GM21576 (cell line): ENCODE data around the gene AVEN.

Experiments used
- ATAC-seq: cut with Tn5 transposase; IDR thresholded peaks from one replicate; pipeline ENCODE4 v1.9.1; 2021; ENCODE audit warnings: mild to moderate bottlenecking, moderate library complexity; ENCODE audit not compliant: unreplicated experiment

Gene AVEN

DNA sequence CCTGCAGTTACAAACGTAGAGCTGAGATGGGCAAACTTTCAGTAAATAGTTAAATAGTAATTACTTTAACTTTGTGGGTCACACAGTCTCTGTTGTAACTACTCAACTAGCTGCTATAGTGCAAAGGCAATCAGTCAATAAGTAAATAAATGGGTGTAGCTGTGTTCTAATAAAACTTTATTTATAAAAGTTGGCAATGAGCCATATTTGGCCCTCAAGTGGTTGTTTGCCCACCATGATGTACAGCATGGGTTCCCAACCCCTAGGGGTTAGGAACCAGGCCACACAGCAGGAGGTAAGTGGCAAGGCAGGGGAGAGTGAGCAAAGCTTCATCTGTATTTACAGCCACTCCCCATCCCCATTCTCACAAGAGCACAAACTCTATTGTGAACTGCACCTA, 115.6 kb downstream of the AVEN start:
- ATAC-seq: no peak

DNA sequence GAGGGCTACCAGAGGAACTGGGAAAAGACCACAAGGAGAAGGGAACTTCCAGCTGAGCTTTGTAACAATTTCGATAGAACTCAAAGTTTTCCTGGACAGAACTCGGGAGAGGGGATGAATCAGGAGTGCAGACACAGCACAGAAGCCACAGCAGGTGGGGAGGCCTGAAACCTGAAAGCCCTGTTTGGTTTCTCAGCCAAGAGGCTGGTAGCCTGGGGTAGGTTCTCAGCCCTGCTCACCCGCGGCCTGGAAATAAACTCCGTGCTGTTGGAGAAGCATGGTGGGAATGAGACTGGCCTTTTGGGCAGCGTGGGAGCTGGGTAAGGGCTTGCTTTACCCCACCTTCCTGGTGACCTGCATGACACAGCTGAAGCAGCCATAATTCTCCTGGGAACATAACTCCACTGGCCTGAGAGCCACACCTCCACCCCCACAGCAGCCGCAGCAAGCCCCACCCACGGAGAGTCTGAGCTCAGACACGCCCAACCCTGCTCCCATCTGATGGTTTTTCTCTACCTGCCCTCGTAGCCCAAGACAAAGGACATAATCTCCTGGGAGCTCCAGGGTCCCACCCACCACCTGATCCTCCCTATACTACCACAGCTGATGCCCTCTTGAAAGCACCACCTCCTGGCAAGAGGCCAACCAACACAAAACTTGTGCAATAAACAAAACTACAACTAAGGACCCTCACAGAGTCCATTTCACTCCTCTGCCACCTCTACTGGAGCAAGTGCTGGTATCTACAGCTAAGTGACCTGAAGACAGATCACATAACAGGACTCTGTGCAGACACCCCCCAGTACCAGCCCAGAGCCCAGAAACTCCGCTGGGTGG, 123.2 kb downstream of the AVEN start:
- ATAC-seq: no peak

DNA sequence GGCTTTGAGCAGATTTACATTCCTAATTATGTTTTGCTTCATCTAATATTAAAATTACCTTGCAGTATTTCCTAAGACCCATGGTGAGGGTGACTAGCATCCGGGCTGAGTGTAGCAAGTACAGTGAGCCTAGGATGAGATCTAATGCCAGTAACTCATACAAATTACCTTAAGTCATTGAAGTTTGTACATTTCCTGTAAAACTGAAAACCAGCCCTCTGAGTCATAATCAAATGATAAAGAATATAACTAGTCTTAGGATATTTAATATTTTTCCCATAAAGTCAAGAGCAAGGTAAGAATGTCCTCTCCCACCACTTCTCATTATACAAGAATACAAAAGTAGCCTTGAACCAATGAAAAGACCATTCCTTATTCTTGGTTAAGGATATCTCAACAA, 125.5 kb downstream of the AVEN start:
- no peak for ATAC-seq

DNA sequence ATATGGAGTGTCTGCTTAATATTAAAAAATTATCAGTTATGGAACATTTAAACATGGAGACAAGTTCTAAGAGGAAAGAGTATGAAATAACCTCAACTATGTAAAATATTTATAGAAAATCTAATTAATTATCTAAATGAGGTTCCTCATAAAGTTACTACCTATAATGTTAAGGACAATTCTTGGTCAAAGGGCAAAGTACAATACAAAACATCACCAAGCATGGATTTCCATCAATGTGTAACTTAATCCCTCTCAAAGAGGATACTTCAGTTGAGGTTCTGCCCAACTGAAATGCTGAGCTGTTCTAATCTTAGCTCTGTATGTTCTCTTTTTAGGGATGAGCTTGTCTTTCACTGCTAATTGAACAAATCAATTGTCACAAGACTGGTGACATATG, 126.7 kb downstream of the AVEN start:
- ATAC-seq: no peak

DNA sequence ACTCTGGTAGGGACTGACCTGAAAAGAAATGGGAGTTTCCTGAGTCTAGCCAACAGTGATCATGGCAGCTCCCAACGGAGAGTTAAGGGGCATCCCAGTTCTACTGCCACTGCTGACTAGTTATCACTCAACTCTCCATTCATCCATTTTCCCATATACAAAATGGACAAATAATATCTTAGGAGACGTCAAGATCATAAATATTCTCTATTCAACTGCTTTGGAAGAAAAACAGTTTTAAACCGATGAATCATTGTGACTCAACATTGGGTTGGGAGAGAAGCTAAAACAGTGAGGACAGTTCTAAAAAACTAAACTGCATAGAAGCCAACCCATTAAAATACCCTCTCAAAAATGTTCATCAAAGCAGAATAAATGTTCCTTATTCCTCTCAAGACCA, 128.3 kb downstream of the AVEN start:
- ATAC-seq: no peak

DNA sequence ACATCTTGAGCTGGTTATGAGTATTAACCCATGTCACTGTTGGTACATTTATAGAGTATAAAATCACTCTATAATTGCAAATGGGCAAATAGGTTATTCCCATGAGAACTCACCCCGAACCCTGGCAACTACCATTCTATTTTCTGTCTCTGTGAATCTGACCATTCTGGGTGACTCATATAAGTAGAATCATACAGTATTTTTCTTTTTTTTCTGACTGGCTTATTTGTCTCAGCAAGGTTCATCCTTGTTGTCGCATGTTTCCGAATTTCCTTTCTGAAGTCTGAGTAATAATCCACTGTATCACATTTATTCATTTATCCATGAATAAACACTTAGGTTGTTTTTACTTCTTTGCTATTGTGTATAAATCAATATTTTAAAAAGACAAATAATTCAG, 130.6 kb downstream of the AVEN start:
- no peak for ATAC-seq

DNA sequence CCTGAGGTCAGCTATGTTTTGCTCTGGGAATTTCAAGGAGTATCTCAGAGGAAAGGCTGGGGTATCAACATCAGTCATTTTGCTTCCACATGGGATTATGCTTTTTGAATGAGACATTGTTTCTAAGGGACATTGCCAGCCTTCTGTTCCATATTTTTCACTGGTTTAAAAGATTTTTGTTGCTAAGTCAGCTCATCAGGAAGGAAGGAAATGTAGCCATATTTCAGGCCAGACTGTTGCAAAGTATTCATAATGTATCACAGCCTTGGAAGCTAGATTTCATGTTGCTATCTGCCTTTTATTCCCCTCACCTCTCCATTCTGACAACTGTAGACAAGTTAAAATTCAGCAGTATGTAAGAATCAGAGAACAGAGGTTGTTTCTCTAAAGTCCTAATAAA, 131.7 kb downstream of the AVEN start:
- ATAC-seq: no peak

DNA sequence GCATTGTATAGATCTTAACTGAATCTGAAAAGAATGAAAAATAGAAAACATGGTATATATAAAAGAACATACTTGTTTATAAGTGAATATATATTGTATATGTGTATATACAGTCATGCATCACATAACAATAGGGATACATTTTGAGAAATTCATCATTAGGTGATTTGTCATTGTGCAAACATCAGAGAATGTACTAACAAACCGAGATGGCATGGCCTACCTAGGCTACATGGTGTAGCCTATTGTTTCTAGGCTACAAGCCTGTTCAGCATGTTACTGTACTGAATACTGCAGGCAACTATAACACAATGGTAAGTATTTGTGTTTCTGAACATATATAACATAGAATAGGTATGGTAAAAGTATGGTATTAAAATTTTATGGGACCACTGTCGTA, 135.3 kb downstream of the AVEN start:
- no peak for ATAC-seq

DNA sequence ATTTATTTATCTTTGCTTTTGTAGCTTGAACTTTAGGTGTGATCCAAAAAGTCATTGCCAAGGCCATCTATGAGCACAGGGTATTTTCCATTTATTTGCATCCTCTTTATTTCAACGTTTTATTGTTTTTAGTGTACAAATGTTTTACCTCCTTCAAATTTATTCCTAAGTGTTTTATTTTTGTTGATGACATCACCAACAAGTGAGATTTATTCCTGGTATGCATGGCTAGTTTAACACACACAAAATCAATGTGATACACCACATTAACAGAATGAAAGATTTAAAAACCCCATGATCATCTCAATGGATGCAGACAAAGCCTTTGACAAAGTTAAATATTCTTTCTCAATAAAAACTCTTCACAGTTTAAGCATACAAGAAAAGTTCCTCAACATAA, 137.0 kb downstream of the AVEN start:
- ATAC-seq: no peak

DNA sequence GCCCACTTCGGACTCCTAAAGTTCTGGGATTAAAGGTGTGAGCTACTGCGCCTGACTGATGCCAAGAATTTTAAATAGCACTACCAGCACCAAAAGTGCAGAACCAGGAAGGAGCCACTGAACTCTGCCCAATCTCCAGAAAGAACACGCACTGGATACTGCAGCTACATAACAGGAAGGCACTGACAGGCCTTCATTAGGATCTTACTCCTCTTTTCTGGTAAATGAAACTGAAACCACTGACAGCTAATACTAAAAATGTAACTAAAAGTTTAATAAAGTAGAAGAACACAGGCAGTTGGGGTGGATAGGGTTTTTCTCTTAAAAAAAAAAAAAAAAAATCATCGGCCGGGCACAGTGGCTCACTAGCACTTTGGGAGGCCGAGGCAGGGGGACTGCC, 144.8 kb downstream of the AVEN start:
- ATAC-seq: no peak

DNA sequence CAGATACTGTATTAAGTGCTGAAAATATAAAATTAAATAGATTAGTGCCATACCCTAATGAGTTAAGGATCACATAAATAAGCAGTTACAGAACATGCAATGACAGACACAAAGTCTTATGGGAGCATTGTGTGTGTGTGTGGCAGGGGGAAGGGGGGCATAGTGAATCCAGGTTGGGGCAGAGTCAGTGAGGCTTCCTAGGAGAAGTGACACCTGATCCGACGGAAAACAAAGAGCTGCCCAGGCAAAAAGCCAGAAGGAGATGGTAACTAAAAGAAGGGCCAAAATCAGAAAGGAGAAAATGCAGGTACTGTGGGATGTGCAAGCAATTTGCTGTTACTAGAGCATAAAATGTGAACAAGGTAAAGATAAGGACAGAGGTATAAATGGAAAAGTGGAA, 150.8 kb downstream of the AVEN start:
- no peak for ATAC-seq

DNA sequence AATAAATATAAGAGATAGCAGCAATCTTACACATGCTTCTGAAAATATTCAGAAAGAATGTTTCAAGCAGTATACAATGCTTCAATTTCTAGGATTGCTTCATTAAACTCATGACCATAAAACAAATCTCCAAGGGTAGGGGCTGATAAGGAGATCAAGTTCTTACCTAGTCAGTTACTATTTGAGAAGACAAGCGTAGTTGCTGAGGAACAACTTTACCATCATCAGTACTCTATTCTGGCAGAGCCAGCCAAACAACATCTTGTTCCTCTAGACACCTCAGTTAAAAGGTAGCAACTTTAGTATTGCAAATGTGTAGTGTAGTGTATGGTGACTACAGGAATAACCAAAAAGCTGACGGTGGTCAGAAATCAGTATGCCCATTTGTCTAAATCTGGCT, 156.1 kb downstream of the AVEN start:
- ATAC-seq: no peak

DNA sequence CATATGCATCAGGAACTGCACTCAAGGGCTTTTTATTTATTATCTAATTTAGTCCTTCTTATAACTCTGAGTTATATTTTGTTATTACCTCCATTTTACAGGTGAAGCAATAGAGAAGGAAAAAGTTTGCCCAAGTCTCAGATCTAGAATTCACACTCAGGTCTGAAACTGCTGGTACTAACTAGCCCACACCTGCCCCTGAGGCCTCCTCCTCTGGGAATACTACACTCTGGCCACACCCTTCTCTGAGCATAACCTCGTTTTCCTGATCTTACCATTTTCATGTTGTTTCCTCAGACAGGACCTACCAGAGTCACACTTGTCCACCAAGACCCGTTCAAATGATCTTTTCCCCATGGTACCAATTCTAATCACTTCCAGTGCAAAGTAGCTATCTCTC, 164.8 kb downstream of the AVEN start:
- no peak for ATAC-seq

DNA sequence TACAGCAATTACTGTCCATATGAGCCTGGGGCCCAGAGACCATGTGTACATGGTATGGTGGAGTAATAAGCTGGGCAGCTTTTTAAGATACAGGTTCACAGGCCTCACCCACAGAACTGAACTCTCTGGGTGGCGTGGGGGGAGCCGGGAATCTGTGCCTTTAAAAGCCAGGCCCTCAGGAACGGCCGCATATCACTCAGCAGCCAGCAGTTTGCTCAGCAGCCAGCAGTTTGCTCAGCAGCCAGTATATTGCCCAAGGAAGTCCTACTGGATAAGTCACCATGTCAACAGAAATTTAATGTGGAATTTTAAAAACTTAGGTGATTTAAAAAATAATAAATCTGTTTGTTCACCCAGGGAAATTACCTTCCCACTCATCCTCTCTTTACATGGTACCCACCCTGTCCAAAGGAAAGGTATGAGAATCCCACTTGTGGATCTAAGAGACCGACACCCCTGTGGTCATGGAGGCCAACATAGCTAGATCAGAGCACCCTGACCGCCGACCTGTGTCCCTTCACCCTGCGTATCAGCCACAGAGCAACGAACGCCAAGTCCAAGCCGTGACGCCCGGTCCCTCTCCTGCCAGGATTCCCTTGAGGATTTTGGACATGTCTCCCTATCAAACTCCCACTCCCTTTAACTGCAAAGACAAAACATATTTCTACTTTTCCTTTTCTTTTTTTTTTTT, 166.4 kb downstream of the AVEN start:
- ATAC-seq: no peak

DNA sequence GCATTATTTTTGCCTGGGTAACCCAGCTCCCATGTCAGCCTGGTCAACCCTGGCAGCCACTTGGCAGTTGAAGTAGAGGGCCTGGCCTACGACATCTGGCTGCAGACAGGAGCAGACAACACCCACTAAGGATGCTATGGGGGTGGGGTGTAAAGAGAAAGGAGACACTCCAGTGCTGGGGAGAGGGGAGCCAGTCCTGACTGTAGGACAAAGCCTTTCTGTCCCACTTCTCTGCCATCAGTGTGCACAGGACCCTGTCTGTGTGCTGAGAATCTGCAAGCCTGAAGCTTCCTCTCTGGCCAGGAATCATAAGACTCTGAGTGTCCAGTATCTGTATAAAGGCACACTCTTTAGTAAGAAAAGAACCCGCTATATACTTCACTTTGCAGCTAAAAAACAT, 167.0 kb downstream of the AVEN start:
- no peak for ATAC-seq

DNA sequence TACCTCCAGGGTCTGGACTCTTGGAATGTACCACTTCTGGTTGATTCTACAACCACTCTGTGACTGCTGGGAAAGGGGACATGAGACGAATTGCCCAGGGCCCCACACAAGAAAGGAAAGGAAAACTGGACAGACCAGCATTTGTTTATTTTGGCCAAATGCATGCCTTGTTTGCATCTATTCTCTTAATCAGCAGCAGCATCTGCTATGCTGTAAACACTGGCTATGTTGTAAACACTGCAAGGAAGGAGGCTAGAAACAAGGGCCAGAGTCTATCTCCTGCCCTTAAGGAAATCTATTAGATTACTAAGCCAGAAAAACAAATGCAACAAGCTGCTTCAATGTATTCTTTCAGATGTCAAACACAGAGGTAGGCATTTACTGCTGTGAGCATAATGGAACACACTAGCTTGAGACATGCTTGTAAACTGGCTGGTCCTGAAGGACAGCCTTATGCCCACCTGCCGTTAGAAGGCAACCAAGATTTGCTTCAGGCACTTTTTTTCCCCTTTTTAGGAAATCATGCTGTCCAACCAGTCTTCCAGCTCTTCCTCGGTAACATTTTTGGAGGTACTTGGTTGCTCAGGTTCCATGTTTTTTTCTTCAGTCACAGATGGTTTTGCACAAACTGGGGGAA, 172.8 kb downstream of the AVEN start:
- no peak for ATAC-seq

DNA sequence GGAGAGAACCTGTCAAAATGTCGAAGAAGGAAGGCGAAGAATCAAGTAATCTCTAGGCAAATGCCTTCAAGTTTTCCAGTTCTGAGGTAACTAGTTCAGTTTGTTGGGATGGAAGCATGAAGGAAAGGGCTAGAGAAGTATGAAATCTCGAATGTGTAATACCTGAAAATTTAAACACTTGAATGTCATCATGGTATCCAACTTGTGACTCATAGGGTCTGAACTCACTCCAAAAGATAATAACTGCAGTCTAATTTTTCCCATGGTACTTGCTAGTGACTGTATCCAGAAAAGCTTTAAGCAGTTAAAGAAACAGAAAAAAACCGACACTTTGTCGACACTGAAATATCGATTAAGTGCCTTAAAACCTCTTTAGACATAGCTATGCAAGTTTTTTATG, 173.6 kb downstream of the AVEN start:
- ATAC-seq: no peak

DNA sequence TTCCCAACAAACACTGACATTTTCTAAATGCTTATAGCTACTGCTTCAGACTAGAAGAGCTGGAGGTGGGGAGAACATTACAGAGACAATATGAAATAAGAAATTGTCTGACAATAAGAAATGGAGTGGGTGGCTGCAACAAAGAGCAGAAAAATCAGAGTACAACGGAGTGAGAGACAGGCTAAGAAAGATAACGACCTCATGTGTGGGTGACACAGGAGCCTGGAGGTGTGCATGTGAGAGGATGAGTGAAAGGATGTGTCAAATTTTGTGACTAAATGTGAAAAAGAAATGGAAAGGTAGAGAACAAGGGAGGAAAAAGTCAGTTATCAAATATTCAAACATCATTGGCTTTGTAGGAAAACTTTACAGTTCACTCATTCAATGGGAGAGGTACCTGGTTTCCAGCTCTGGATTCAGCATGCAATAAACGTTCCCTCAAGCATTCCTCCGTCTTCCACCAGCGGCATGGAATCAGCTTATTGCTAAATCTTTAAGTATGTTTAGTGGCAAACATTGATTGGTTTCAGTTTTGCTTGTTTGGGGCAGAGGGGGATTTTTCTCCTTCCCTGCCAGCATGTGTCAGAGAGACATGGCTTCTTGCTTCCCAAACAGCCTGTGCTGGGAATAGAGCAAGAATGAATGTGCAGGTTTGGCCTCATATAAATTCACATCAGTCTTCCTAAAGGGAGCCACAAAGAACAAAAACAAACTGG, 174.5 kb downstream of the AVEN start:
- no peak for ATAC-seq

DNA sequence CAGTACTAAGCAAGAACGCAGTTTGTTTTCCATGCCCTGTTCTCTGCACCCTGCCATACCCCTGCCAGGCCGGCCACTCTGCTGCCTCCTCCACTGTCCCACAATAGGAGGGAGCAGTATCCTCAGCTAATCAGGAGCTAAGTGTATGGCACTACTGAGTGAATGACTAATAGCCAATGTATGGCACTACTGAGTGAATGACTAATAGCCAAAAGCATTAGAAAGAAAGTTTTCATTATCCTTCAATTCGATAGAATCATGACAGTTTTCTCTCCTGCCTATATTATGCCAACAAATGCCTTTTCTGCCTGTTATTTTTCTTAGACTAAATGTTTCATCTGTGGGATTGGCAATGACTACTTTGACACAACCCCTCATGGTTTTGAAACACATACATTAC, 178.2 kb downstream of the AVEN start:
- no peak for ATAC-seq

DNA sequence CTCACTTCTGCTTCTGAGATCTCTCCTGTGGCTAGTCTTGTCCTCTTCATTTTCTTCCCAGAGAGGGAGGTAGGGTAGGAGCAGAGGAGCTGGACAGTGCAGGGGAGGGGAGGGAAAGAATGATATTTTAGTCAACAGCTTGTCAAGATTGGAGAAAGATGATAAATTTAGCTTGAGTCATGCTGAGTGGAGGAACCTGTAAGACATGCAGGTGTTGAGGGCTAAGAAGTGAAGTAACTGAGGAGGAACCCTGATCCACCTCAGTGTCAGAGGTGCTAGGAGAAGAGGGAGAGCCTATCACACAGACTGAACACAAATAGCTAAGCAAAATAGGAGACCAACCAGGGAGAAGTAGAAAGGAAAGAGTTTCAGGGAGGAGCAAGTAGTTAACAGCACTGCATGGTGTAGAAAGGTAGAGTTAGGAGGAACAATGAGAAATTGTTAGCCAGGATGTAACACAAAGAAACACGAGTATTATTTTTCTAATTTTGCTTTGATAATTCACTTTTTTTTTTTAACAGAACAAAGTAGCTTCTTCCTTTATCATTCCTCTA, 178.9 kb downstream of the AVEN start:
- ATAC-seq: no peak

DNA sequence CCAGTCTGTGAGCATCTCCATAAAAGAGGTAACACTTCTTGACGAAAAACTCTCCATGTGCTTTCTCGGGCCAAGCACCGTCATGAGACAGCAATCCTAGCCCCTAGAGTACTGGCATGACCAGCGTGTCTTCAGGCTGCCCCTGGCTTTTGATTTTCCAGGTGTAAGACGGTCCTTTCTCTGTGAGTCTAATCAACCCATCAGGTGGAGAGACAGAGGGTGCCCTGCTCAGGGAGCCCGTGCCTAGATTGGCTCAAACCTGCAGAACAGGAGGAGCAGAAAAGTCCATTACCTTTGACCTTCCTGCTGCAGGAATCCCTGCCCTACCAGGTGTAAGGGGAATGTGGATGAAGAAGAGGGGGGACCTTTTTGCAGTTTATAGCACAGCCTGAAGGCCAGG, 180.2 kb downstream of the AVEN start:
- no peak for ATAC-seq
